Colonic mucosa (tissue), 4 donors: ENCODE results near the gene ARFIP2. TPM values are rescaled to one million over a fixed set of nuclear protein-coding genes. Genes with fewer than 3 reads are reported as not detected.
A peak's percentile ranks its signal among the peaks of the same experiment; 100 is the strongest.

Source experiments
- DNase-seq: peaks from one replicate; pipeline ENCODE4 v3.0.0-alpha.2; 2020
- H3K27ac ChIP-seq: fragments of 200-600 bp; one replicate; pipeline ENCODE4 v1.8.0; 2021
- H3K27me3 ChIP-seq: fragments of 200-600 bp; one replicate; pipeline ENCODE4 v1.8.0; 2021
- H3K36me3 ChIP-seq: fragments of 200-600 bp; one replicate; pipeline ENCODE4 v1.8.0; 2021
- H3K4me1 ChIP-seq: fragments of 200-600 bp; one replicate; pipeline ENCODE4 v1.8.0; 2021; ENCODE audit warnings: mild to moderate bottlenecking
- H3K4me3 ChIP-seq: fragments of 200-600 bp; one replicate; pipeline ENCODE4 v1.8.0; 2021
- H3K9ac ChIP-seq, 2 donors: one replicate each; pipeline ENCODE4 v1.7.0; 2013; ENCODE audit warnings: control low read depth in 2 of 2, low read depth in 2 of 2, low read length in 2 of 2
- H3K9me3 ChIP-seq: fragments of 200-600 bp; one replicate; pipeline ENCODE4 v1.8.0; 2021
- CTCF ChIP-seq: fragments of 200-600 bp; IDR thresholded peaks from one replicate; pipeline ENCODE4 v1.8.0; 2022; ENCODE audit warnings: antibody characterized with exemption, mild to moderate bottlenecking
- intact Hi-C: fragments of 100-400 bp; cut with DNase I; formaldehyde crosslinking; loops from one replicate; pipeline ENCODE4 v1.14.1; 2022
- total RNA-seq, 2 donors: library from RNA; stranded (reverse); fragmentation: NEBNext Ultra II Directional in 1 of 2; extraction: Animal tissue kit (Norgen Biotek cat#: 25700) in 1 of 2; gene quantifications; one replicate each; pipeline ENCODE4 v1.2.1, GENCODE V29; 2021
- donor health status: healthy.
- donor health status: DM: no; HTN: no; CAD: no.
- donor health status: DM: no; HTN: no; CAD: no.

ARFIP2 gene
- total RNA-seq, 2 donors from 2014 or later = 76.9 to 87.3 TPM

GRCh38 chr11:6453152-6453551, 28.0 kb downstream of the ARFIP2 start:
- H3K4me1 ChIP-seq = no peaks in the 10 kb centered on the region
- H3K4me3 ChIP-seq = no peak overlapping the region
- intact Hi-C loops = no loop called here
- DNase-seq = no peak
- no peaks in the 10 kb centered on the region for H3K36me3 ChIP-seq
- H3K27me3 ChIP-seq = no peaks in the 10 kb centered on the region
- no peak for TF ChIP-seq CTCF
- H3K27ac ChIP-seq = no peak overlapping the region
- H3K9ac ChIP-seq = no peak overlapping the region
- no peaks in the 10 kb centered on the region for H3K9me3 ChIP-seq

GRCh38 chr11:6452219-6452618, 28.9 kb downstream of the ARFIP2 start:
- intact Hi-C loops = no loop called here
- no peak for TF ChIP-seq CTCF

DNA sequence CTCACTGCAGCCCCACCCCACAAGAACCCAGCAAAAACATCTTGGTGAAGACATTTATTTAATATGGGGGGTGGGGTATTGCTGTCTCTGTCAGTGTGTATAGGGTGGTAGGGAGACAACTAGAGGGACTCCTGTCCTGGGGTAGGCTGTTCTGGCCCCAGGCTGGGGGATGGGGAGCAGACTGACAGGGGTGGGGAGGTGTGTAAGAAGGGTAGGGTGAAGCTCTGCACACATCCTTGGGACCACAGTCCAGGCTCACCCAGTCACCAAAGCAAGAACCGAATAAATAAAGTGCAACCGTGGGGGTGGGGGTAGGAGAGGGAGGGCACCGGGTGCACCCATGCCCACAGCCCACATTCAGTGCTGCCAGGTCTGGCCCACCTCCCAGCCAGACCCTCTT, 32.6 kb downstream of the ARFIP2 start:
- DNase-seq = no peak
- Histone ChIP-seq H3K9me3 (no peaks in the 10 kb centered on the region), H3K4me1 (no peaks in the 10 kb centered on the region), H3K36me3 (no peaks in the 10 kb centered on the region), H3K9ac (no peak overlapping the region), H3K27ac (no peak overlapping the region), H3K4me3 (no peak overlapping the region), H3K27me3 (no peaks in the 10 kb centered on the region)
- intact Hi-C loops = no loop called here
- TF ChIP-seq CTCF = no peak

More at GRCh38 chr11:6452219-6452618, 28.9 kb downstream of the ARFIP2 start:
- no peaks in the 10 kb centered on the region for H3K36me3 ChIP-seq
- no peaks in the 10 kb centered on the region for H3K9me3 ChIP-seq
- H3K4me3 ChIP-seq = no peak overlapping the region
- no peak overlapping the region for H3K9ac ChIP-seq
- H3K27me3 ChIP-seq = no peaks in the 10 kb centered on the region
- no peak overlapping the region for H3K27ac ChIP-seq
- H3K4me1 ChIP-seq = no peaks in the 10 kb centered on the region
- DNase-seq = no peak

DNA sequence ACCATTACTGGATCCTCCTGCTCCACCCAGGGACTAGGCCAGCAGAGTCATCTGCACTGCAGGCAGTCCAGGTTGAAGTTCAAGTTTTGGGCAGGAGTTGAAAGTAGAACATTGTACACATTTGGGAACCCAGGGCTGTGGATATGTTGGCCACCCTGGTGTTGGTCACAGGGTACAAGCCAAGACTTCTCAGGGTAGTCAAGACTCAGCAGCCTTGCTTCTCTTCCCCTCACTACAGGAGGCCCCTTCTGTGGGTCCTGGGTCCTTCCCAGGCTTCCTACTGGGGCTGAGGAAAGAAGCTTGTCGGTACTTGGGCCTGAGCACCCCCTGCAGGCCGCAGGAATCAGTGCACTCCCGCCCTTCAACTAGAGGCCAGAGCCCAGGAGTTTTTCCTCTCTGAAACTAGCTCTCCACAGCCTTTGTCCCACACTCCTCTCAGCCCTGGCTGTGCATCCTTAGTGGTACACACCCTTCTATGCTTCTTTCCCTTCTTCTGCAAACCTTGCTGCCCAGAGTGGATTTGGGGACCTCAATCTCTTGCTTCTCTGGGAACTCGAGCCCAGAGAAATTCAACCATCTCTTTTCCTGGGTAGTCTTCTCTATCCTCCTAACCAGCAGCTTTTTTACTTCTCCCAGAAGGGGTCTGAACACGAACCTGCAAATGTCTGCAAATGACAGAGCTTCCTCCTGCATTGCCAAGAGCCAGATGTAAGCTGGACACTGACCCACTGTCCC, 37.7 kb downstream of the ARFIP2 start:
- Histone ChIP-seq H3K9ac (no peak overlapping the region), H3K4me3 (no peak overlapping the region), H3K36me3 (no peaks in the 10 kb centered on the region), H3K9me3 (no peaks in the 10 kb centered on the region), H3K4me1 (no peaks in the 10 kb centered on the region), H3K27me3 (no peaks in the 10 kb centered on the region), H3K27ac (no peak overlapping the region)
- DNase-seq = peak; percentile 55
- peak; percentile 86 for TF ChIP-seq CTCF
- intact Hi-C loops = loop anchor here (2.0 kb wide), 1 partner anchor 65 kb away; no protein-coding TSS in a partner anchor

DNA sequence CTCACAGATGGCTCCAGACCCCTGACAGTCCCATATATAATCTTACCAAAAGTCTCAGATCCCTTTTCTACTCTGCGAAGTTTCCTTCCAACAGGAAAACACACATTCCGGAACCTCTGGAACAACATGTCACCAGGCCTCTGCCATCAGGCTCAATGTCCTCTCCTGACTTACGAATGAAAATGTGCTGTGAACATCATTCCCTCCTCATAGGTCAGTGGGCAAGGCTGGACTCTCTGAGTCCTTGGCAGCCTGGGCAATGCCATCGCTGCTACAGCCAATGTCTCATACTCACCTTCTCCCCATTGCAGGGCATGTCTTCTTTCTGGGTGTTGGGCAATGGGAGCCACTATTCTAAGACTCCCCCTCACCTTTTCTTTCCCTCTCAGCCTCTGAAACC, 38.7 kb downstream of the ARFIP2 start:
- no peak for DNase-seq
- Histone ChIP-seq H3K36me3 (no peaks in the 10 kb centered on the region), H3K4me1 (no peaks in the 10 kb centered on the region), H3K27me3 (no peaks in the 10 kb centered on the region), H3K9me3 (no peaks in the 10 kb centered on the region), H3K4me3 (no peak overlapping the region), H3K9ac (no peak overlapping the region), H3K27ac (no peak overlapping the region)
- TF ChIP-seq CTCF = no peak
- intact Hi-C loops = loop anchor here (2.0 kb wide), 1 partner anchor 64 kb away; no protein-coding TSS in a partner anchor
